DOHH2 (cell line): ENCODE measurements around the gene KMT2A.

ENCODE experiments used
- H3F3A ChIP-seq: fragments of 200-600 bp; sonication (generic), shearing (Covaris generic); 2 replicates; pipeline ENCODE4 v1.6.0; 2016; ENCODE audit warnings: antibody characterized with exemption, mild to moderate bottlenecking; ENCODE audit not compliant: control insufficient read depth, insufficient read depth
- H3K27ac ChIP-seq: fragments of 200-600 bp; sonication (generic); 2 replicates; pipeline ENCODE4 v1.5.1; 2014; ENCODE audit warnings: low read depth, mild to moderate bottlenecking, low read length, moderate library complexity
- H3K27me3 ChIP-seq: fragments of 200-600 bp; sonication (generic); 2 replicates; pipeline ENCODE4 v1.6.1; 2014; ENCODE audit warnings: mild to moderate bottlenecking, low read length, mixed read lengths; ENCODE audit not compliant: control insufficient read depth
- H3K36me3 ChIP-seq: fragments of 200-600 bp; sonication (generic); 2 replicates; pipeline ENCODE4 v1.6.1; 2014; ENCODE audit warnings: mild to moderate bottlenecking, low read length, moderate library complexity, mixed read lengths; ENCODE audit not compliant: control insufficient read depth
- H3K4me1 ChIP-seq: fragments of 200-600 bp; sonication (generic); 2 replicates; pipeline ENCODE4 v1.6.1; 2014; ENCODE audit warnings: mild to moderate bottlenecking, low read length, mixed read lengths; ENCODE audit not compliant: control insufficient read depth
- H3K4me2 ChIP-seq: fragments of 200-600 bp; sonication (generic); 2 replicates; pipeline ENCODE4 v1.6.0; 2014; ENCODE audit warnings: mild to moderate bottlenecking, low read length, moderate library complexity
- H3K4me3 ChIP-seq: fragments of 200-600 bp; sonication (generic); 2 replicates; pipeline ENCODE4 v1.5.1; 2014; ENCODE audit warnings: mild to moderate bottlenecking, low read length, mixed read lengths
- H3K79me2 ChIP-seq: fragments of 200-600 bp; sonication (generic); 2 replicates; pipeline ENCODE4 v1.6.1; 2014; ENCODE audit warnings: mild to moderate bottlenecking, low read length, mixed read lengths; ENCODE audit not compliant: control insufficient read depth
- H3K9me2 ChIP-seq: fragments of 200-600 bp; sonication (generic); replicated peaks from 2 replicates; pipeline ENCODE4 v1.6.1; 2014; ENCODE audit warnings: mild to moderate bottlenecking, low read length, mixed read lengths; ENCODE audit not compliant: control insufficient read depth
- H3K9me3 ChIP-seq: fragments of 200-600 bp; sonication (generic); 2 replicates; pipeline ENCODE4 v1.6.1; 2014; ENCODE audit warnings: antibody characterized with exemption, low read length, mixed read lengths; ENCODE audit not compliant: control insufficient read depth, insufficient read depth
- H4K20me1 ChIP-seq: fragments of 200-600 bp; sonication (generic); 2 replicates; pipeline ENCODE4 v1.6.0; 2014; ENCODE audit warnings: low read depth, mild to moderate bottlenecking, antibody characterized with exemption, low read length, moderate library complexity; ENCODE audit not compliant: control insufficient read depth, insufficient read depth
- EZH2phosphoT487 ChIP-seq: fragments of 200-600 bp; sonication (generic); IDR thresholded peaks from 2 replicates; pipeline ENCODE4 v1.6.1; 2017; ENCODE audit warnings: borderline replicate concordance, mild to moderate bottlenecking, antibody characterized with exemption, low read length, moderate library complexity, mixed read lengths
- TF ChIP-seq, protein P1 (sequence below): fragments of 200-600 bp; sonication (generic); IDR thresholded peaks from one replicate; pipeline ENCODE4 v1.5.1; 2014; ENCODE audit warnings: antibody characterized with exemption, mild to moderate bottlenecking, low read depth, low read length; ENCODE audit not compliant: poor library complexity, severe bottlenecking

KMT2A gene

DNA sequence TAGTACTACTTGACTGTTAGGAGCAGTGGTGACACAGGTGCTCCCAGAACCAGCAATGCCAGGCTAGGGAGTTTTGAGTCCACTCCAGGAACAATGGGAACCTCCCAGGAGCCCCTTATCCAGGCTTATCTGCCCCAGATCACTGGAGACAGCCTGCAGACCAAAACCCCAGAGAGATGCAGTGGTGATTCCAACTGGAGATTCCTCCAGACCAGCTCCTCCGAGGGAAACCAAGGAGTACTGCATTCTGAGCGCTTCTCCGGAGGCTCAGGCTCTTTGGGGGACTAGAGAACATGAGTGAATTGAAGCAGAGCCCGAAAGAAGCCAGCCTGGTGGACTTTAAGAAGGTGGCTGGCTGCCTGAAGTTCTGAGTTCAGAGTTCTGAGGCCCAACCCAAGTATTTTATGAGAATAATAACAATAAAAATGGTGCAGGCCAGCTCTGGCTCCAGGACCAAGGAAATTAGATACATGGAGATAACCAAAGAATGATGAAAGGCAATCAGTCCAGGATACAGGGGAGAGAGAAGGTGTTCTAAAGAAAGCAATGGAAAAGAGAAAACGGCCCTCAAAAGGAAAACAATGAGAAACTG, 93.4 kb downstream of the KMT2A start:
- Histone ChIP-seq H3K9me3 (no peaks in the 10 kb centered on the region), H4K20me1 (no peaks in the 10 kb centered on the region), H3K79me2 (no peaks in the 10 kb centered on the region), H3K9me2 (no peaks in the 10 kb centered on the region), H3K4me2 (peak overlapping the region; percentile 77), H3K4me1 (peaks cover 18% of the 10 kb centered on the region), H3K27me3 (0 out of 2 replicates have a peak, but pooled peaks cover 3% of the 10 kb centered on the region), H3K36me3 (peaks cover 5% of the 10 kb centered on the region), H3F3A (peaks cover 20% of the 10 kb centered on the region), H3K4me3 (peak overlapping the region; percentile 85), H3K27ac (no peak overlapping the region)
- TF ChIP-seq EZH2phosphoT487 = no peak
- TF ChIP-seq, protein P1, sequence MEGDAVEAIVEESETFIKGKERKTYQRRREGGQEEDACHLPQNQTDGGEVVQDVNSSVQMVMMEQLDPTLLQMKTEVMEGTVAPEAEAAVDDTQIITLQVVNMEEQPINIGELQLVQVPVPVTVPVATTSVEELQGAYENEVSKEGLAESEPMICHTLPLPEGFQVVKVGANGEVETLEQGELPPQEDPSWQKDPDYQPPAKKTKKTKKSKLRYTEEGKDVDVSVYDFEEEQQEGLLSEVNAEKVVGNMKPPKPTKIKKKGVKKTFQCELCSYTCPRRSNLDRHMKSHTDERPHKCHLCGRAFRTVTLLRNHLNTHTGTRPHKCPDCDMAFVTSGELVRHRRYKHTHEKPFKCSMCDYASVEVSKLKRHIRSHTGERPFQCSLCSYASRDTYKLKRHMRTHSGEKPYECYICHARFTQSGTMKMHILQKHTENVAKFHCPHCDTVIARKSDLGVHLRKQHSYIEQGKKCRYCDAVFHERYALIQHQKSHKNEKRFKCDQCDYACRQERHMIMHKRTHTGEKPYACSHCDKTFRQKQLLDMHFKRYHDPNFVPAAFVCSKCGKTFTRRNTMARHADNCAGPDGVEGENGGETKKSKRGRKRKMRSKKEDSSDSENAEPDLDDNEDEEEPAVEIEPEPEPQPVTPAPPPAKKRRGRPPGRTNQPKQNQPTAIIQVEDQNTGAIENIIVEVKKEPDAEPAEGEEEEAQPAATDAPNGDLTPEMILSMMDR = no peak

DNA sequence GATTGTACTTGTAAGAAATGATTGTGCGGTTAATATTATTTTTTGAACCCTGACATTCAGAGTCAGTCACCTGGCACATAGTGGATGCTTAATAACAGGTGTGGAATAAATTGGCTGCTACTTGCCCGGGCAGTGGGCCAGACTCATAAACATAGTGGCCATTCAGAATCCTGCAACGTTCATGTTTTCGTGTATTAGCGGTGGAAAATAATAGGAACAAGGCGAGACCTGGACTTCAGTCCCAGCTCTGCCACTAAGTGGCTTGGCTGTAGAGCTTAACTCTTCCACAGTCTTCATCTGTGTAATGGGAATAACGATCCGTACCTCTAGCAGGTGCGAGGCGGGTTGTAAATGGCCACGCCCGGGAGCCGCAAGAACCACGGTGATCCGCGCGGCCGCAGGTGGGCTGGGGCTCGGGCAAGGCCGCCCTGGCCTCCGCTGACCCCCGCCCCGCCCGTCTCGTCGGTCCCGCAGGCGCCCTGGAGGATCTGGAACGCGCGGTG, 93.9 kb downstream of the KMT2A start:
- H3K4me3 ChIP-seq = peak overlapping the region; percentile 85
- no peaks in the 10 kb centered on the region for H4K20me1 ChIP-seq
- no peaks in the 10 kb centered on the region for H3K79me2 ChIP-seq
- TF ChIP-seq, protein P1 = no peak
- no peak for TF ChIP-seq EZH2phosphoT487
- no peak overlapping the region for H3K27ac ChIP-seq
- H3K4me1 ChIP-seq = peaks cover 18% of the 10 kb centered on the region
- H3K27me3 ChIP-seq = 0 out of 2 replicates have a peak, but pooled peaks cover 3% of the 10 kb centered on the region
- H3K9me3 ChIP-seq = no peaks in the 10 kb centered on the region
- H3K4me2 ChIP-seq = peak overlapping the region; percentile 77
- peaks cover 18% of the 10 kb centered on the region for H3F3A ChIP-seq
- H3K9me2 ChIP-seq = no peaks in the 10 kb centered on the region
- no peaks in the 10 kb centered on the region for H3K36me3 ChIP-seq

DNA sequence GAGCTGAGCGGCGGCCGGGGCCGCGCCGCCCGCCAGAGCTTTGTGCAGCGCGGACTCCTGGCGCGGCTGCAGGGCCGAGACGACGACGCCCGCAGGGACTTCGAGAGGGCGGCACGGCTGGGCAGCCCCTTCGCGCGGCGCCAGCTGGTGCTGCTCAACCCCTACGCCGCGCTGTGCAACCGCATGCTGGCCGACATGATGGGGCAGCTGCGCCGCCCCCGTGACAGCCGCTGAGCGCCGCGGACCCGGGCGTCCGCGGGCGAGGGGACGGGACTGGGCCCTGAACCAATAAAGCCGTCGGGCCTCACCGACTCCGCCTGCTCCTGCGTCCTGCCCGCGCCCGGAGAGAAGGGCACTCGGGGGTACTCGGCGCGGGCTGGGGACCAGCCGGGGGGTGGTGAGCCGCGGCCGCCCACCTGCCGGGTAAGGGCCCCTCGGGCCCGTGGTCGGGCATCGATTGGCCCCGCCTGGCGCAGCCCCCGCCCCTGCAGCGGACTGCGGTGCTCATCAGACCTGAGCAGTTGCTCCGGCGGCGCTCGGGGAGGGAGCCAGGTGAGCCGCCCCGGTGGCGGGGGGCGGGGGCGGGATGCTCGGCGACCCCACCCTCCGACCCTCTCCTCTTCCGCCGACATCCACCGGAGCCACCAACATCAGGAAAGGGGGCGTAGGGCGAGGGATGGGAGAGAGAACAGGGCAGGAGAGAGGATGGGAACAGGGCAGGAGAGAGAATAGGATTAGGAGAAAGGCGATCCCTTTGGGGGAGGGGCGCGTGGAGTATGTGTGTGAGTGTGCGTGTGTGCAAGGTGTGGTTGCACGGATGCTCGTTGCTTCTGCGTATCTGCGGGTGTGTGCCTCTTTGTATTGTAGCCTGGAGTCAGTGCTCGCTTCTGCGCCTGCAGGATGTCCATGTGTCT, 94.6 kb downstream of the KMT2A start, which contains the start of gene TMEM25:
Gene TMEM25, plus strand, starts transcription at position 510 of the 914 bp plus-strand sequence. CDS start 610 bp downstream, outside the sequence.
- Histone ChIP-seq H3K4me3 (peak within 1 kb of the TSS; percentile 85), H3K4me2 (peak within 1 kb of the TSS; percentile 77), H3K9me3 (no peaks in the 10 kb centered on the region), H4K20me1 (no peaks in the 10 kb centered on the region), H3K9me2 (no peaks in the 10 kb centered on the region), H3K79me2 (no peaks in the 10 kb centered on the region), H3K27ac (no peak within 1 kb of the TSS), H3K27me3 (0 out of 2 replicates have a peak, but pooled peaks cover 3% of the 10 kb centered on the region), H3F3A (peaks cover 11% of the 10 kb centered on the region), H3K4me1 (peaks cover 18% of the 10 kb centered on the region), H3K36me3 (no peaks in the 10 kb centered on the region)
- TF ChIP-seq, protein P1 = no peak
- TF ChIP-seq EZH2phosphoT487 = no peak
